Upper lobe of right lung (tissue), 1 donor: ENCODE results near the gene OR5B21. TPM values are rescaled to one million over a fixed set of nuclear protein-coding genes. Genes with fewer than 3 reads are reported as not detected.

Experiments used
- ATAC-seq: fragments of 200-7000 bp; cut with Tn5 transposase; one replicate; pipeline ENCODE4 v1.9.1; 2020; ENCODE audit warnings: mild to moderate bottlenecking, moderate library complexity
- DNase-seq: peaks from one replicate; pipeline ENCODE4 v3.0.0-alpha.2; 2020
- H3K27ac ChIP-seq: fragments of 200-600 bp; one replicate; pipeline ENCODE4 v1.8.0; 2022
- H3K27me3 ChIP-seq: fragments of 200-600 bp; one replicate; pipeline ENCODE4 v1.8.0; 2022; ENCODE audit warnings: mild to moderate bottlenecking
- H3K36me3 ChIP-seq: fragments of 200-600 bp; one replicate; pipeline ENCODE4 v1.8.0; 2022
- H3K4me1 ChIP-seq: fragments of 200-600 bp; one replicate; pipeline ENCODE4 v1.8.0; 2022
- H3K4me3 ChIP-seq: fragments of 200-600 bp; one replicate; pipeline ENCODE4 v1.8.0; 2022; ENCODE audit warnings: mild to moderate bottlenecking
- H3K9me3 ChIP-seq: fragments of 200-600 bp; one replicate; pipeline ENCODE4 v1.8.0; 2022
- intact Hi-C: fragments of 100-400 bp; cut with DNase I; formaldehyde crosslinking; loops from one replicate; pipeline ENCODE4 v1.11.0; 2022
- total RNA-seq: library from RNA; stranded (reverse); fragmentation: NEBNext Ultra II Directional; extraction: Animal tissue kit (Norgen Biotek cat#: 25700); gene quantifications from one replicate; pipeline ENCODE4 v1.2.1, GENCODE V29; 2021
- TF ChIP-seq, protein P1 (sequence below): fragments of 200-600 bp; IDR thresholded peaks from one replicate; pipeline ENCODE4 v1.8.0; 2022; ENCODE audit warnings: antibody characterized with exemption
- donor health status: DM: no; HTN: yes; CAD: no; lungs with severe emphysema.

OR5B21 gene
- total RNA-seq, 1 donor from 2014 or later, result not detected

DNA sequence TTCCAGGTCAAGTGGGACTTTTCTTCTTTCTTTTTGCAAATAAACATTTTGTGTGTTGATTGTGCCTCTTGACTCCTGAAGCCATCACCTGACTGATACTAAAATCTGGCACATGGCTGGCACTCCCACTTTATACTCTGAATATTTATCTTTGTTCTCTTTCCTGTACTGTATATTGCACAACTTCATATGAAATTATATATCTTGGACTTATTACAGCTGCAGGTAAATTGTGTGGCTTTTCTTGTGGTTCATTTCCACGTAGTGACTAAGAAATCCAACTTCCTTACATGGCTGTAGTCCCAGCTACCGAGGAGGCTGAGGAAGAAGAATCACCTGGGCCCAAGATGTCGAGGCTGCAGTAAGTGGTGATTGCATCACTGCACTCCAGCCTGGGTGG is 42.2 kb downstream of the OR5B21 start:
- intact Hi-C loops, result no loop called here
- H3K27ac ChIP-seq, result no peak overlapping the region

More for the DNA sequence above, 42.2 kb downstream of the OR5B21 start:
- Histone ChIP-seq H3K4me3 (no peak overlapping the region), H3K9me3 (no peaks in the 10 kb centered on the region), H3K36me3 (no peaks in the 10 kb centered on the region), H3K27me3 (no peaks in the 10 kb centered on the region), H3K4me1 (no peaks in the 10 kb centered on the region)
- TF ChIP-seq, protein P1, sequence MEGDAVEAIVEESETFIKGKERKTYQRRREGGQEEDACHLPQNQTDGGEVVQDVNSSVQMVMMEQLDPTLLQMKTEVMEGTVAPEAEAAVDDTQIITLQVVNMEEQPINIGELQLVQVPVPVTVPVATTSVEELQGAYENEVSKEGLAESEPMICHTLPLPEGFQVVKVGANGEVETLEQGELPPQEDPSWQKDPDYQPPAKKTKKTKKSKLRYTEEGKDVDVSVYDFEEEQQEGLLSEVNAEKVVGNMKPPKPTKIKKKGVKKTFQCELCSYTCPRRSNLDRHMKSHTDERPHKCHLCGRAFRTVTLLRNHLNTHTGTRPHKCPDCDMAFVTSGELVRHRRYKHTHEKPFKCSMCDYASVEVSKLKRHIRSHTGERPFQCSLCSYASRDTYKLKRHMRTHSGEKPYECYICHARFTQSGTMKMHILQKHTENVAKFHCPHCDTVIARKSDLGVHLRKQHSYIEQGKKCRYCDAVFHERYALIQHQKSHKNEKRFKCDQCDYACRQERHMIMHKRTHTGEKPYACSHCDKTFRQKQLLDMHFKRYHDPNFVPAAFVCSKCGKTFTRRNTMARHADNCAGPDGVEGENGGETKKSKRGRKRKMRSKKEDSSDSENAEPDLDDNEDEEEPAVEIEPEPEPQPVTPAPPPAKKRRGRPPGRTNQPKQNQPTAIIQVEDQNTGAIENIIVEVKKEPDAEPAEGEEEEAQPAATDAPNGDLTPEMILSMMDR, result no peak
- no peak for ATAC-seq
- DNase-seq, result no peak

Other genes with a start within 250 kb of the OR5B21 start
- gene OR10W1, start 239.8 kb downstream of the OR5B21 start, total RNA-seq, result not detected
- not detected for gene OR5B17, start 149.0 kb downstream of the OR5B21 start, total RNA-seq
- gene OR5B3, start 101.2 kb downstream of the OR5B21 start, total RNA-seq, result not detected
- gene OR5B2, start 80.0 kb downstream of the OR5B21 start, total RNA-seq, result not detected
- gene OR5B12, start 65.9 kb downstream of the OR5B21 start, total RNA-seq, result not detected
- 46.5 TPM for gene LPXN, start 67.8 kb upstream of the OR5B21 start, total RNA-seq
- gene ZFP91, start 71.0 kb upstream of the OR5B21 start, total RNA-seq, result 48.3 TPM
- gene CNTF, start 114.6 kb upstream of the OR5B21 start, total RNA-seq, result 1.2 TPM
- not detected for gene GLYAT, start 223.8 kb upstream of the OR5B21 start, total RNA-seq